ENCODE results near the gene FNDC3B. TPM values are rescaled to one million over a fixed set of nuclear protein-coding genes. Genes with fewer than 3 reads are reported as not detected.

FNDC3B gene
- total and polyA plus RNA-seq, 4 donors, result 23.3 to 74.2 (median 32.9) TPM

GRCh38 chr3:172296248-172296974 lies 257.0 kb downstream of the FNDC3B start:
- Histone ChIP-seq H3K36me3 (ENCODE audit: control insufficient read depth in 4 of 4, insufficient read depth in 3 of 4, low read depth in 1 of 4, low read length in 3 of 4) (peaks cover 12 to 64% (median 38%) of the 10 kb centered on the region in 4 donors), H3K9me3 (ENCODE audit: control insufficient read depth in 4 of 4, low read length in 3 of 4) (no peaks in the 10 kb centered on the region), H3K27ac (ENCODE audit: low read depth in 1 of 2, low read length in 2 of 2) (no peak overlapping the region), H3K27me3 (ENCODE audit: control insufficient read depth in 4 of 4, insufficient read depth in 4 of 4, low read length in 3 of 4) (no peaks in the 10 kb centered on the region), H3K4me3 (ENCODE audit: low read depth in 1 of 3, low read length in 3 of 3) (no peak overlapping the region), H3K4me1 (ENCODE audit: control insufficient read depth in 4 of 4, insufficient read depth in 4 of 4, low read length in 3 of 4) (no peaks in the 10 kb centered on the region), H3K9ac (ENCODE audit: low read depth in 1 of 2, low read length in 2 of 2) (no peak overlapping the region)
- 90% methylated on average over 9 of the region's 9 CpGs for WGBS
- no peak for TF ChIP-seq MAX (IDR thresholded peaks at IDR 0.05)
- TF ChIP-seq ZBTB33 (IDR thresholded peaks at IDR 0.05), result no peak
- no peak for TF ChIP-seq CTCF (IDR thresholded peaks at IDR 0.05; ENCODE audit: low read depth, low read length, missing input control)
- no peak for TF ChIP-seq SP1 (IDR thresholded peaks at IDR 0.05)
- TF ChIP-seq FOXA1 (IDR thresholded peaks at IDR 0.05), result no peak
- TF ChIP-seq HNF4A (conservative IDR thresholded peaks at IDR 0.05), result no peak
- no peak for TF ChIP-seq RAD21 (IDR thresholded peaks at IDR 0.05)
- TF ChIP-seq GABPA (IDR thresholded peaks at IDR 0.05 in 1 of 2, conservative IDR thresholded peaks at IDR 0.05 in 1 of 2), result no peak
- TF ChIP-seq NR2F2 (IDR thresholded peaks at IDR 0.05), result no peak
- TF ChIP-seq YY1 (IDR thresholded peaks at IDR 0.05), result no peak
- no peak for TF ChIP-seq RXRA (IDR thresholded peaks at IDR 0.05)
- no peak for TF ChIP-seq TAF1 (conservative IDR thresholded peaks at IDR 0.05)
- DNase-seq (ENCODE audit: low spot score), result no peak

GRCh38 chr3:172296975-172297332 lies 257.6 kb downstream of the FNDC3B start:
- peaks cover 14 to 60% (median 40%) of the 10 kb centered on the region in 4 donors for H3K36me3 ChIP-seq (ENCODE audit: control insufficient read depth in 4 of 4, insufficient read depth in 3 of 4, low read depth in 1 of 4, low read length in 3 of 4)
- 96% methylated on average over 2 of the region's 2 CpGs for WGBS

More at GRCh38 chr3:172296975-172297332, 257.6 kb downstream of the FNDC3B start:
- no peaks in the 10 kb centered on the region for H3K27me3 ChIP-seq (ENCODE audit: control insufficient read depth in 4 of 4, insufficient read depth in 4 of 4, low read length in 3 of 4)
- DNase-seq (ENCODE audit: low spot score), result no peak
- TF ChIP-seq YY1 (IDR thresholded peaks at IDR 0.05), result no peak
- TF ChIP-seq REST (IDR thresholded peaks at IDR 0.05), result no peak
- TF ChIP-seq CTCF (IDR thresholded peaks at IDR 0.05; ENCODE audit: low read depth, low read length, missing input control), result no peak
- TF ChIP-seq HNF4A (conservative IDR thresholded peaks at IDR 0.05), result no peak
- no peak for TF ChIP-seq EGR1 (IDR thresholded peaks at IDR 0.05; ENCODE audit: low read depth in 2 of 2)
- no peak for TF ChIP-seq RAD21 (IDR thresholded peaks at IDR 0.05)
- no peak for TF ChIP-seq HNF4G (IDR thresholded peaks at IDR 0.05)
- H3K27ac ChIP-seq (ENCODE audit: low read depth in 1 of 2, low read length in 2 of 2), result no peak overlapping the region
- no peaks in the 10 kb centered on the region for H3K4me1 ChIP-seq (ENCODE audit: control insufficient read depth in 4 of 4, insufficient read depth in 4 of 4, low read length in 3 of 4)
- no peak overlapping the region for H3K4me3 ChIP-seq (ENCODE audit: low read depth in 1 of 3, low read length in 3 of 3)
- no peaks in the 10 kb centered on the region for H3K9me3 ChIP-seq (ENCODE audit: control insufficient read depth in 4 of 4, low read length in 3 of 4)
- no peak overlapping the region for H3K9ac ChIP-seq (ENCODE audit: low read depth in 1 of 2, low read length in 2 of 2)

All from liver (tissue), 9 donors.